SKM-1 treated with dmso at 0.1 percent for 144 hours (cell line): ENCODE measurements around the gene PDE9A.

Experiments used
- DNase-seq: peaks from one replicate; lab custom pipeline; 2025; ENCODE audit not compliant: unreplicated experiment; lab: John Stamatoyannopoulos, UW

PDE9A gene

DNA sequence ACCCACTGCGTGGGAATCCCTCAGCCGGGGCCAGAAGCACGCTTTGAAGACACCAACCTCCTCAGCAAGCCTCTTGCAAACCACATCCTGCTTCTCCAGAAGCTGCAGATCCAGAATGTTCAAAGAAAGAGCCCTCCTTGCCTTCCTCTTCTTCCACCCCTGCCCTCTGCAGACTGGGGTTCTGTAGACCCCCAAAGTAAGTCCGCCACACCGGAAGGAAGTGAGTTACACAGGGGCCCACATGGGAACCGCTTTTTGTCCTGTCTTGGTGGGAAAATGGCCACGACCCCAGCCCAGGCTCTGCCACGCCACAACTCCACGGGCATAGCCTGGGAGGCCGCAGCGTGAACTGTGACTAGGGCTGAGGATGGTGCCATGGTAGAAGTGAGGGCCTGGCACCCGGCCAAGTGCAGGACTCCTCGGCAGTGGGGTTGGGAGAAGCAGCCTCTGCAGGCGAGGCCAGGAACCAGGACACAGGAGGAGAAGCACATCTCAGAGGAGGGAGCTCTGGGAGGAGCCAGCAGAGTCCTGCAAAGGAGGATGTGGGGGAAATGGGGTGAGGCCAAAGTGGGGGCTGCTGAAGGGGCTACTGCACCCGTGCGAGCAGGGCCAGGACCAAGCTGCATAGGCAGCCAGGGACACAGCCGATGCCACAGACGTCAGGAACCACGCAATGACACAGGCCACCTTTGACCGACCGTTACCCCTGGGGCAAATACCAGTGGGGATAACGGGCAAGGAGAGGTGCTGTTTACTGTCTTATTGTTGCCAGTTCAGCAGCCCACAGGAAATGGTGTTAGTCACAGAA is 30.9 kb downstream of the PDE9A start:
- no peak for DNase-seq

DNA sequence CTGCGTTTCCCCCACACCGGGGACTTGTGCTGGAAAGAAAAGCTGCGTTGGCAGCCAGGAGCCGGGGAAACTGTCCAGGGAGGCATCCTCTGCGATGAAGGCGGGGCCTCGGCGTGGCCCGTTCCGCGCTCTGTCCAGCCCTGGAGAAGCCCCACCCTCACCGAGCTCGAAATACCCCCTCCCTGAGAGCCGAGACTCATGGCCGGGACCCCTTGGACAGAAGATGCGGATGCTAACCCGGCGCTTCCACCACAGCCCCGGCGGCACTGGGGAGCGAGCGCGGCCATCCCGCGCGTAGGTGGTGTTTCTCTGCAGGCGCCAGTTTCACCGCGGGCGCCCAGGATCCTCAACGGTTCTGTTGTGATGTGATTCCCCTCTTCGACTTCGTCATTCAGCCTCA is 31.6 kb downstream of the PDE9A start:
- no peak for DNase-seq

GRCh38 chr21:42685954-42686500 is 32.6 kb downstream of the PDE9A start:
- DNase-seq, result no peak

- no peak for DNase-seq
Measured at GRCh38 chr21:42687796-42688195, 34.4 kb downstream of the PDE9A start.

DNA sequence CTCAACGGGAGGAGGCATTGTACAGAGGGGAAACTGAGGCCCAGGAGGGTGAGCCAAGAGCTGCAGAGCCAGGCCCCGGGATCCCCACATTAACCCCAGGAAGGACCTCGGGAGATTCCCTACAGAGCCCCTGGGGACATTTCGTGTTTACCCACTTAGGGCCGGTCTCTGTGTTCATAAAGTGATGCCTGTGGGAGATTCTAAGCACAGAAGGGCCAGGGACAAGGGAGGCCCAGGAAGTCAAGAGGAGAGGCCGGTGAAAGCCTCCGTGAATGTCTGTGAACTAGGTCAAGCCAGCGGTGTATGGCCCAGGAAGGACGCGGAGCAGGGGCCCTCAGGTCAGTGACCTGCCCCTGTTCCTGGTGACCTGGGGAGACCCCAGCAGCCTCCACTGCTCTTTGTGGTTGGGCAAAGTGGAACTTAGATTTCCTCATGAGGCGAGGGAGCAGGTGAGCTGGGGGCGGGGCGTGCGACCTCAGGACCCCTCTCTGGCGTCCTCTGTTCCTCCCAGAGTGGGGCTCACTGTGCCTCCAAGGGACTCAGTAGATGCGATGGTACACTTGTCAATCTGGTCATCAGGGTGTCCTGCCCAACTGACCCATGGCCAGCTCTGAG is 34.9 kb downstream of the PDE9A start:
- no peak for DNase-seq

GRCh38 chr21:42688841-42689371 is 35.5 kb downstream of the PDE9A start:
- DNase-seq, result no peak

- no peak for DNase-seq
Measured at GRCh38 chr21:42690586-42690985, 37.2 kb downstream of the PDE9A start.

DNA sequence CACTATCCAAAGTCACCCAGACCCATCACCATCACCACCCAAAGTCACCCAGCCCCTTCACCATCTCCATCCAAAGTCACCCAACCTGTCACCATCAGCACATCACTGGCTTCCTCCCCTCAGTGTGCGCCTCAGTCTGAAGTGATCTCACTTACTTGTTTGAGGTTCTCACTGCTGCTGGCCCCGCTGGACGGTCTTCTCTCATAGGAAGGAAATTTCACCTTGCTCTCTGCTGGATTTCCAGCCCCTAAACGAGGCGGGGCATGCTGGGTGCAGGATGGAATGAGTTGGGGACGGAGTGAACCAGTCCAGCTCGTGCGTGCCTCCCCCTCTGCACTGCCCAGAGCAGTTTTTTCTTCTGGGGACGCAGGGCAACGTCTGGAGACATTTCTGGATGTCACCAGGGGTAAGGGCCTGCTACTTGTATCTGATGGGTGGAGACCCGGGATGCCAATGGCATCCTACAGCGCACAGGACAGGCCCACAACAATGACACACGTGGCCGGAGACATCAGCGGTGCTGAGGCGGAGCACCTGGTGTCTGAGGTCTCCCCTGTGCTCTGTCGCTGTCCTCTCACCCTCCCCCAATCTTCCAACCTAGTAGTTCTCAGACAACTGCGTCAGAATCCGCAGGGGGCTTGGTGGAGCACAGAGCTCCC is 38.6 kb downstream of the PDE9A start:
- no peak for DNase-seq

DNA sequence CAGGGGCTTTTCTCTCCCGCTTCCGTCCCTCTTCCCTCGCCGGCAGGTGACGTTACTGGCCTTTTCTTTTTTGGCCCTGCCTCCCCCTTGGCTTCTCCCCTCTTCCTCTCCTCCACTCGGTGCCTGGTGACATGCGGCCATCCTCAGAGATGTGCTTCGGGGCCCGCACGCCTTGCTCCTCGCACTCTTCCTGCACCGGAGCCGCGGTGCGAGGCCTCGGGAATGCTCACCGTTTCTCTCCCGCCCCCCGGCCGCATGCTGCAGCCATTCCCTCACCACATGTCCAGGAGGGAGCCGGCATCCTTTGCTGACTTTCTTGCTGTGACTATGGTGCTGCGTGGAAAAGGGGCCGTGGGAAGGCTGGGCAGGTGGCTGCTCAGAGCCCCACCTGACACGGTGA is 39.3 kb downstream of the PDE9A start:
- no peak for DNase-seq

- DNase-seq, result no peak
Measured at GRCh38 chr21:42694751-42695696, 41.6 kb downstream of the PDE9A start.

- no peak for DNase-seq
Measured at GRCh38 chr21:42695697-42696380, 42.4 kb downstream of the PDE9A start.

- DNase-seq, result no peak
Measured at GRCh38 chr21:42696501-42697040, 43.1 kb downstream of the PDE9A start.

GRCh38 chr21:42698733-42699132 is 45.3 kb downstream of the PDE9A start:
- no peak for DNase-seq

GRCh38 chr21:42699196-42699595 is 45.8 kb downstream of the PDE9A start:
- DNase-seq, result no peak

DNA sequence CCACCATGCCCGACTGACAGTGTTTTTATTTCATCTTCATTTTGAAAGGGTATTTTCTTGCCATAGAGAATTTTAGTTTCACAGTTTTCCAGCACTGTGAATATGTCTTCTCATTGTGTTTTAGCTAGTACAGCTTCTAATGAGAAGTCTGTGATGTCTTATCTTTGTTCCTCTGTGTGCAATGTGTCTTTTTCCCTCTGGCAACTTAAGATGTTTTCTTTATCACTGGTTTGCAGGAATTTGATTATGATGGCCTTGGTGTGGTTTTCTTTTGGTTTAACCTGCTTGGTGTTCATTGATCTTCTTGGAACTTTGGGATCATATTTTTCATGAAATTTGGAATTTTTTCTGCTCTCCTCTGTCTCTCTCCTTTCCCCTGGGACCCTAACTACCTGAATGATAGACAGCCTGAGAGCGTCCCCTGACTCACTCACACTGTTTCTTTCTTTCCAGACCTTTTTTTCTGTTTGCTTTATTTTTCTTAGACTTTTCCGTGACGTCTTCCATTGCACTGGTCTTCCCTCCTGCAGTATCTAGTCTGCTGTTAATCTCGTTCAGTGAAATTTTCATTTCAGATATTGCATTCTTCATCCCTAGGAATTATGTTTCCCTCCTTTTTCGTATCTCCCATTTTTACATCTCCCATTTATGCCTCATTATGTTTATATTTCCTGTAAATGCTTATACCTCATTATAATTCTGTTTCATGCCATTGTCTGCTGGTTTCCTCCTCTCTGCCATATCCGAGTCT is 48.5 kb downstream of the PDE9A start:
- DNase-seq, result no peak

- DNase-seq, result no peak
Measured at GRCh38 chr21:42702720-42703119, 49.3 kb downstream of the PDE9A start.

DNA sequence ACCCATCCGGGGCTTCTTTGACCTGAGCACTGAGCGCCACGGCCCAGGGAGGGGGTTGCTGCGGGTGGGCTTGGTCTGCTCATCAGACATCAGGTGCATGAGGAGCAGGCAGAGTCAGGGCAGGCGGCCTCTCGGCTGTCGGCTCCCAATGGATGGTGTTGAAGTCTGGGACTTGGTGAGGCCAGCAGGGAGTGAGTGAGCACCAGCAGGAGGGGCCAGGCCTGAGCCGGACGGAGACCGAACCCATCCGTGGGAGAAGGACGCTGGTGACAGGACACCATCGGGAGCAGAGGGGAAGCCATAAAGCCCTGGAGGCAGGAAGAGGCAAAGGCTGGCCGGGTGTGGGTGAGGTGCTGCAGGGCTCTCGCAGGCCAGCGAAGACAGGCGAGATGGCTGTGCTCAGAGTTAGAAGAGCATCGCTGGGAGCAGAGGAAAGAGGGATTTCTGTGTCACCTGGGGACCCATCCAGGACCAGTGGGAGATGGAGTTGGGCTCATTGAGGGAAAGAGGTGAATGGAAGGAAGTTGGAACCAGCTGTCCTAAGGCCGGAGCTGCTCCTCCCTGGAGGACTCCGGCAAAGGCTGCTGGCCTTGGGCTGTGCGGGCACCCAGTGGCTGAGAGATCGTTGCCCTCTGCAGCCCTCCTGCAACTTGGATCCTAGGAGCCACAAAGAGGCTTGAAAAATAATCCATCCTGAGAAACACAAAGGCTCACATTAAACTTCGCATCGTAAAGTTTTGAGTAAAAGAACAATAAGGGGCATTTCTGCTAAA is 49.9 kb downstream of the PDE9A start:
- no peak for DNase-seq

- DNase-seq, result no peak
Measured at GRCh38 chr21:42703965-42704364, 50.5 kb downstream of the PDE9A start.
